Heart right ventricle (tissue), 16 donors: ENCODE measurements around the gene MAN1C1. TPM values are rescaled to one million over a fixed set of nuclear protein-coding genes. Genes with fewer than 3 reads are reported as not detected.

ENCODE experiments used
- ATAC-seq, 8 donors: fragments of 200-7000 bp; cut with Tn5 transposase; one replicate each; pipeline ENCODE4 v1.9.1; 2020; ENCODE audit warnings: mild to moderate bottlenecking in 8 of 8, moderate library complexity in 8 of 8, moderate number of reproducible peaks in 1 of 8
- DNase-seq, 2 donors: peaks; one replicate each; pipeline ENCODE4 v3.0.0-alpha.2; 2020
- H3K27ac ChIP-seq, 10 donors: fragments of 200-600 bp; sonication (generic) in 2 of 10; one replicate each; pipeline versions ENCODE4 v1.5.0 to v1.8.0; 2020 to 2022; ENCODE audit warnings: mild to moderate bottlenecking in 3 of 10
- H3K27me3 ChIP-seq, 7 donors: fragments of 200-600 bp; one replicate each; pipeline ENCODE4 v1.8.0; 2021 to 2022; ENCODE audit warnings: mild to moderate bottlenecking in 2 of 7
- H3K36me3 ChIP-seq, 9 donors: fragments of 200-600 bp; sonication (generic) in 1 of 9; one replicate each; pipeline versions ENCODE4 v1.5.0 to v1.8.0; 2020 to 2022; ENCODE audit warnings: mild to moderate bottlenecking in 2 of 9
- H3K4me1 ChIP-seq, 9 donors: fragments of 200-600 bp; sonication (generic) in 1 of 9; one replicate each; pipeline versions ENCODE4 v1.5.0 to v1.8.0; 2020 to 2022; ENCODE audit warnings: mild to moderate bottlenecking in 4 of 9
- H3K4me3 ChIP-seq, 10 donors: fragments of 200-600 bp; sonication (generic) in 2 of 10; one replicate each; pipeline versions ENCODE4 v1.5.0 to v1.8.0; 2020 to 2022; ENCODE audit warnings: mild to moderate bottlenecking in 7 of 10, moderate library complexity in 2 of 10
- H3K9me3 ChIP-seq, 11 donors: fragments of 200-600 bp in 10 of 11; sonication (generic) in 2 of 11; one replicate each; pipeline versions ENCODE4 v1.5.0 to v1.8.0; 2013 to 2022; ENCODE audit warnings: mild to moderate bottlenecking in 2 of 11, control low read depth in 1 of 11, moderate library complexity in 1 of 11
- CTCF ChIP-seq, 9 donors: fragments of 200-600 bp; sonication (generic) in 2 of 9; IDR thresholded peaks; one replicate each; pipeline versions ENCODE4 v1.5.0 to v1.8.0; 2021 to 2022; ENCODE audit warnings: antibody characterized with exemption in 9 of 9, mild to moderate bottlenecking in 5 of 9, moderate library complexity in 1 of 9
- WGBS, 2 donors: extraction: QIAGEN DNeasy Blood & Tissue Kit; methylation state at CpG; one replicate each; pipeline ENCODE4 v1.1.7; 2013; ENCODE audit warnings: inconsistent platforms in 1 of 2; 5-methylcytosine and 5-hydroxymethylcytosine counted together
- intact Hi-C, 10 donors: fragments of 100-400 bp; cut with DNase I; formaldehyde crosslinking; loops; one replicate each; pipeline versions ENCODE4 v1.11.1 to v1.14.2; 2022
- polyA plus RNA-seq, 2 donors: library from polyadenylated mRNA; stranded (reverse); fragments of 200-250 nt; gene quantifications; one replicate each; pipeline ENCODE4 v1.2.3, GENCODE V29; 2013
- total RNA-seq, 10 donors: library from RNA; stranded (reverse); fragmentation: NEBNext Ultra II Directional in 3 of 10; extraction: Animal tissue kit (Norgen Biotek cat#: 25700) in 3 of 10; gene quantifications; one replicate each; pipeline versions ENCODE4 v1.2.1 to v1.2.4, GENCODE V29; 2021 to 2023
- donor health status: Arrhythmogenic right ventricular cardiomyopathy.
- donor health status: ischemic (EF 13 %, LVEDD 7.1; RV severe dilation, severe dysfunction).
- donor health status: healthy with polysubstance abuse.
- donor health status: DM: no; HTN: yes; CAD: no.
- donor health status: DM: no; HTN: no; CAD: no.
- donor health status: ischemic (EF 25% LVEDD 6.9; RV normal size, moderate dysfunction).
- donor health status: ischemic (EF 25% LVEDD 5.7; RV mildly dilated, moderate dysfunction).
- donor health status: healthy.
- donor health status: DM: yes; HTN: yes; CAD: no.
- donor health status: Ischemic cardiomyopathy.
- donor health status: ischemic (EF 35%, LVEDD 5.7; RV mildly dilated, moderate dysfunction).
- donor health status: nonischemic (EF 11% LVEDD 7.7; RV severe dilation, severe dysfunction).
- donor health status: DM: yes; HTN: yes; CAD: no.
- donor health status: PGD.
- donor health status: ischemic (EF 29% LVEDD 5.4; RV normal size, mild dysfunction).
- donor health status: nonischemic (EF 23%, LVEDD 6.1; RV moderate dilation, normal function).

Gene MAN1C1
- total and polyA plus RNA-seq, 12 donors, result 9.7 to 23.4 (median 13.4) TPM

- H3K27ac ChIP-seq, result no peak overlapping the region
- DNase-seq, result no peak
- intact Hi-C loops, result no loop called here
- peaks cover 0 to 34% (median 2%) of the 10 kb centered on the region in 9 donors for H3K36me3 ChIP-seq
- WGBS, 2 donors, result 62 to 73% methylated on average over 11 of the region's 11 CpGs
- H3K4me3 ChIP-seq, result no peak overlapping the region
- H3K4me1 ChIP-seq, result peaks cover 0 to 11% (median 5%) of the 10 kb centered on the region in 9 donors
- no peaks in the 10 kb centered on the region for H3K9me3 ChIP-seq
- no peak for TF ChIP-seq CTCF (IDR thresholded peaks at IDR 0.05)
- no peaks in the 10 kb centered on the region for H3K27me3 ChIP-seq
- ATAC-seq, result no peak
Measured at GRCh38 chr1:25760122-25760719, 143.6 kb downstream of the MAN1C1 start.

- H3K36me3 ChIP-seq, result peaks cover 0 to 30% (median 0%) of the 10 kb centered on the region in 9 donors
Measured at GRCh38 chr1:25760871-25761270, 144.3 kb downstream of the MAN1C1 start.

DNA sequence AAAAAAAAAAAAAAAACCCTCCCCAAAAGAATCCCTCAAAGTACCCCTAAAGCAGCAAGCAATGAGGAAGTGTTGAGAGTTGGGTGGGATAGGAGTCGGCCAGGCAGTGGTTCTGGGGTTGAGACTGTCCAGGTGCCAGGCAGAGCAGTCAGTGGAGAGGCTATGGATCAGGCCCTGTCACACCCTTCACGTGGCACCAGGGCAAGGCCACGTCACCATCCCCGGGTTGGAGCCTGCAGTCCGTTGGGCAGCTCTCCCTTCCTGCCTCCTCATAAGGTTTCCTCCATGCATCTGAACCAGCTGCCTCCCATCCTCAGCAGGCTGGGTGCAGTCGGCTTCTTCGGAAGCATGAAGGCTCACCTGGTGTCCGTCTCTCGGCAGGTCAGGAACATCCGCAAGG, 146.9 kb downstream of the MAN1C1 start:
- no peak for TF ChIP-seq CTCF (IDR thresholded peaks at IDR 0.05)
- DNase-seq, result no peak
- Histone ChIP-seq H3K27me3 (no peaks in the 10 kb centered on the region), H3K9me3 (no peaks in the 10 kb centered on the region), H3K4me3 (no peak overlapping the region), H3K4me1 (peaks cover 0 to 28% (median 17%) of the 10 kb centered on the region in 9 donors), H3K27ac (no peak overlapping the region), H3K36me3 (peaks cover 0 to 26% (median 0%) of the 10 kb centered on the region in 9 donors)
- WGBS, 2 donors, result 71 to 80% methylated on average over 10 of the region's 10 CpGs
- intact Hi-C loops, result no loop called here
- ATAC-seq, result peak in 1 of 8 donors; percentile 19

More at GRCh38 chr1:25760871-25761270, 144.3 kb downstream of the MAN1C1 start:
- DNase-seq (no peak), ATAC-seq (no peak)
- Histone ChIP-seq H3K27me3 (no peaks in the 10 kb centered on the region), H3K4me1 (peaks cover 0 to 18% (median 8%) of the 10 kb centered on the region in 9 donors), H3K4me3 (no peak overlapping the region), H3K27ac (no peak overlapping the region), H3K9me3 (no peaks in the 10 kb centered on the region)
- intact Hi-C loops, result no loop called here
- 74 to 76% methylated on average over 5 of the region's 5 CpGs for WGBS, 2 donors
- TF ChIP-seq CTCF (IDR thresholded peaks at IDR 0.05), result no peak

GRCh38 chr1:25765136-25765922, 148.7 kb downstream of the MAN1C1 start:
- Histone ChIP-seq H3K9me3 (no peaks in the 10 kb centered on the region), H3K4me3 (no peak overlapping the region), H3K4me1 (peaks cover 8 to 35% (median 26%) of the 10 kb centered on the region in 9 donors), H3K27me3 (no peaks in the 10 kb centered on the region), H3K36me3 (peaks cover 0 to 14% (median 0%) of the 10 kb centered on the region in 9 donors), H3K27ac (peak overlapping the region in 5 of 10 donors; percentile 5 to 39 (median 23))
- DNase-seq (no peak), ATAC-seq (no peak)
- no peak for TF ChIP-seq CTCF (IDR thresholded peaks at IDR 0.05)
- WGBS, 2 donors, result 51 to 56% methylated on average over 8 of the region's 8 CpGs
- intact Hi-C loops, result no loop called here
